ENCODE results near the gene GULP1.

GULP1 gene

GRCh38 chr2:188416367-188416766, 124.7 kb downstream of the GULP1 start:
- TF ChIP-seq, protein P1, sequence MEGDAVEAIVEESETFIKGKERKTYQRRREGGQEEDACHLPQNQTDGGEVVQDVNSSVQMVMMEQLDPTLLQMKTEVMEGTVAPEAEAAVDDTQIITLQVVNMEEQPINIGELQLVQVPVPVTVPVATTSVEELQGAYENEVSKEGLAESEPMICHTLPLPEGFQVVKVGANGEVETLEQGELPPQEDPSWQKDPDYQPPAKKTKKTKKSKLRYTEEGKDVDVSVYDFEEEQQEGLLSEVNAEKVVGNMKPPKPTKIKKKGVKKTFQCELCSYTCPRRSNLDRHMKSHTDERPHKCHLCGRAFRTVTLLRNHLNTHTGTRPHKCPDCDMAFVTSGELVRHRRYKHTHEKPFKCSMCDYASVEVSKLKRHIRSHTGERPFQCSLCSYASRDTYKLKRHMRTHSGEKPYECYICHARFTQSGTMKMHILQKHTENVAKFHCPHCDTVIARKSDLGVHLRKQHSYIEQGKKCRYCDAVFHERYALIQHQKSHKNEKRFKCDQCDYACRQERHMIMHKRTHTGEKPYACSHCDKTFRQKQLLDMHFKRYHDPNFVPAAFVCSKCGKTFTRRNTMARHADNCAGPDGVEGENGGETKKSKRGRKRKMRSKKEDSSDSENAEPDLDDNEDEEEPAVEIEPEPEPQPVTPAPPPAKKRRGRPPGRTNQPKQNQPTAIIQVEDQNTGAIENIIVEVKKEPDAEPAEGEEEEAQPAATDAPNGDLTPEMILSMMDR (IDR thresholded peaks at IDR 0.05; ENCODE audit: low read depth, low read length), result no peak
- in situ Hi-C loops (cut with HindIII; ENCODE audit: low sequenced_read_pairs), result no loop called here
- no peak for DNase-seq (ENCODE audit: low read depth, low spot score)

GRCh38 chr2:188422726-188423125, 131.1 kb downstream of the GULP1 start:
- in situ Hi-C loops (cut with HindIII; ENCODE audit: low sequenced_read_pairs), result no loop called here
- TF ChIP-seq, protein P1 (IDR thresholded peaks at IDR 0.05; ENCODE audit: low read depth, low read length), result no peak
- no peak for DNase-seq (ENCODE audit: low read depth, low spot score)
- no peak overlapping the region for H3K4me3 ChIP-seq (ENCODE audit: low read depth, low read length)

More at GRCh38 chr2:188416367-188416766, 124.7 kb downstream of the GULP1 start:
- no peak overlapping the region for H3K4me3 ChIP-seq (ENCODE audit: low read depth, low read length)

GRCh38 chr2:188425266-188425665, 133.6 kb downstream of the GULP1 start:
- no peak overlapping the region for H3K4me3 ChIP-seq (ENCODE audit: low read depth, low read length)
- TF ChIP-seq, protein P1 (IDR thresholded peaks at IDR 0.05; ENCODE audit: low read depth, low read length), result no peak
- in situ Hi-C loops (cut with HindIII; ENCODE audit: low sequenced_read_pairs), result no loop called here
- DNase-seq (ENCODE audit: low read depth, low spot score), result peak; percentile 33

DNA sequence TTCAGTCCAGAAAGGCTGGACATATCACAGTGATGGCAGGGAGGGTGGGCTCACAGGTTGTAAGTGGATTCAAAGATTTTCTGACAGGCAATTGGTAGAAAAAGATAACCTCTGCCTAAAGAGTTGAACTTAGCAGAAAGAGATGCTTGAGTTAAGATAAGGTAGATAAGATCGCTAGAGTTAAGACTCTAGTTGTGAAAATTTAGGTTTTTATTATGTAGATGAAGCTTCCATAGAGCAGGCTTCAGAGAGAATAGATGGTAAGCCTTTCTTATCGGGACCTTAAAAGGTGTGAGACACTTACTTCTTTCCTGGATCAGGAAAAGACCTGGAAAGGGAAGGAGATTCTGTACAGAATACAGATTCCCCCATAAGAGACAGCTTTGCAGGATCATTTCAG, 134.4 kb downstream of the GULP1 start:
- no peak overlapping the region for H3K4me3 ChIP-seq (ENCODE audit: low read depth, low read length)
- in situ Hi-C loops (cut with HindIII; ENCODE audit: low sequenced_read_pairs), result no loop called here
- TF ChIP-seq, protein P1 (IDR thresholded peaks at IDR 0.05; ENCODE audit: low read depth, low read length), result no peak
- no peak for DNase-seq (ENCODE audit: low read depth, low spot score)

GRCh38 chr2:188430705-188431104, 139.0 kb downstream of the GULP1 start:
- no peak overlapping the region for H3K4me3 ChIP-seq (ENCODE audit: low read depth, low read length)
- TF ChIP-seq, protein P1 (IDR thresholded peaks at IDR 0.05; ENCODE audit: low read depth, low read length), result no peak
- in situ Hi-C loops (cut with HindIII; ENCODE audit: low sequenced_read_pairs), result no loop called here
- DNase-seq (ENCODE audit: low read depth, low spot score), result no peak

GRCh38 chr2:188434018-188434417, 142.3 kb downstream of the GULP1 start:
- TF ChIP-seq, protein P1 (IDR thresholded peaks at IDR 0.05; ENCODE audit: low read depth, low read length), result no peak
- H3K4me3 ChIP-seq (ENCODE audit: low read depth, low read length), result no peak overlapping the region
- no peak for DNase-seq (ENCODE audit: low read depth, low spot score)
- in situ Hi-C loops (cut with HindIII; ENCODE audit: low sequenced_read_pairs), result no loop called here

GRCh38 chr2:188435115-188435514, 143.4 kb downstream of the GULP1 start:
- in situ Hi-C loops (cut with HindIII; ENCODE audit: low sequenced_read_pairs), result no loop called here
- DNase-seq (ENCODE audit: low read depth, low spot score), result no peak
- TF ChIP-seq, protein P1 (IDR thresholded peaks at IDR 0.05; ENCODE audit: low read depth, low read length), result no peak
- H3K4me3 ChIP-seq (ENCODE audit: low read depth, low read length), result no peak overlapping the region
